ENCODE results near the gene BMAL1. TPM values are rescaled to one million over a fixed set of nuclear protein-coding genes. Genes with fewer than 3 reads are reported as not detected.

BMAL1 gene
- total and polyA plus RNA-seq, 2 donors (not counting 3 experiments of a cell fraction or from before 2014, with no cell fraction given) = 5.8 to 10.1 TPM

DNA sequence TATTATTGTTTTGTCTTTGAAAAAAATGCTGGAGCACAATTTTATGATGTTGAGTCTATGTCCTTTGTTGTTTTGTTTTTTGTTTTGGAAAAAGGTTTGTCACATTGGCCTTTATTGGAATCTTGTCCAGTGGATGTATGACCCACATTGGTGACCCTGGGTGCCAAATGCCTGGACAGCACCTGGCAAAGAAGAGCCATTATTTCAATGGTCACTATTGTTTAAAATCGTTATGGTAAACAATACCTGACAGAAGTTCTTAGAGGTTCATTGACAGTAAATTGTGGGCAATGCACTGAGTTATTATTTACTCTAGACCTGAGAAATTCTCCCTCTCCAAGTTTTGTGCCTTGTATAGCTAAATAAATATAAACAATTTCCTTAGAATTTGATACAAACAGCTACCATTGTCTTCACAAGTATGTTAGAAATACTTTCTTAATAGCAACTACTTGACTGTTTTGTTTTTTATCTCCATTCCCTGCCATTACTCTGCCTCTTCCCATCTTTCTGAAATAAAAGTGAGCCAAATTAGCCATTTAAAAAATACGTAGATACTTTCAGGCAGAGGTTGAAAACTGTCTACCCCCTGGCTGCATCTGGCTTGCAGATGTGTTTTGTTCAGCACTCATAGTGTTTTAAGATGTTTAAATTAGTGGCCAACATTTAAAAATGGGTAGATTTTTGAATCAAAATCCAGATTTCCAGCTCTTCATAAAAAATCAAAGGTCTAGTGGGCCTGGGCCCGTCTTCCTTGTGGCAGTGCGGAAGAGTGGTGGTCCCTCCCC lies 39.9 kb downstream of the BMAL1 start:
- Histone ChIP-seq H3K27me3 (ENCODE audit: control insufficient read depth in 2 of 2, insufficient read depth in 2 of 2, low read length in 2 of 2) (no peaks in the 10 kb centered on the region), H3K9me1 (replicated peaks; ENCODE audit: control insufficient read depth, extremely low read depth, insufficient read depth, low read length) (no peaks in the 10 kb centered on the region), H3K4me1 (ENCODE audit: control insufficient read depth, extremely low read depth, insufficient read depth, low read length) (no peaks in the 10 kb centered on the region), H3K36me3 (ENCODE audit: control insufficient read depth in 2 of 2, extremely low read depth in 1 of 2, insufficient read depth in 2 of 2, low read length in 2 of 2) (no peaks in the 10 kb centered on the region), H2AFZ (ENCODE audit: low read depth, low read length) (no peak overlapping the region), H3K27ac (ENCODE audit: insufficient read depth, low read depth, low read length) (no peak overlapping the region), H3K4me2 (ENCODE audit: insufficient read depth, low read length) (no peak overlapping the region), H3K9ac (replicated peaks; ENCODE audit: extremely low read depth, insufficient read depth, low read length) (no peak overlapping the region), H3K9me3 (replicated peaks; ENCODE audit: control insufficient read depth, insufficient read depth, low read length) (no peaks in the 10 kb centered on the region), H3K79me2 (ENCODE audit: control insufficient read depth, insufficient read depth, low read length) (no peaks in the 10 kb centered on the region), H3K4me3 (replicated peaks in 1 of 3; ENCODE audit: insufficient read depth in 1 of 3, low read depth in 1 of 3, low read length in 3 of 3) (no peak overlapping the region), H4K20me1 (replicated peaks; ENCODE audit: control insufficient read depth, extremely low read depth, insufficient read depth, low read length) (no peaks in the 10 kb centered on the region)
- TF ChIP-seq FOS (IDR thresholded peaks at IDR 0.05; ENCODE audit: borderline replicate concordance, insufficient read depth, low read length) (no peak), GATA2 (IDR thresholded peaks at IDR 0.05; ENCODE audit: insufficient read depth, insufficient read length, low read depth, low read length) (no peak), EZH2 (IDR thresholded peaks at IDR 0.05; ENCODE audit: borderline replicate concordance, low read depth, low read length, severe bottlenecking) (no peak), POLR2AphosphoS5 (IDR thresholded peaks at IDR 0.05; ENCODE audit: insufficient read depth, low read depth, low read length) (no peak), JUN (IDR thresholded peaks at IDR 0.05; ENCODE audit: borderline replicate concordance, insufficient read depth, insufficient read length, low read depth) (no peak), MYC (IDR thresholded peaks at IDR 0.05; ENCODE audit: low read depth, low read length) (no peak)
- TF ChIP-seq, protein P1, sequence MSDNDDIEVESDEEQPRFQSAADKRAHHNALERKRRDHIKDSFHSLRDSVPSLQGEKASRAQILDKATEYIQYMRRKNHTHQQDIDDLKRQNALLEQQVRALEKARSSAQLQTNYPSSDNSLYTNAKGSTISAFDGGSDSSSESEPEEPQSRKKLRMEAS (IDR thresholded peaks at IDR 0.05; ENCODE audit: insufficient read depth, insufficient read length) = no peak
- TF ChIP-seq, protein P2, sequence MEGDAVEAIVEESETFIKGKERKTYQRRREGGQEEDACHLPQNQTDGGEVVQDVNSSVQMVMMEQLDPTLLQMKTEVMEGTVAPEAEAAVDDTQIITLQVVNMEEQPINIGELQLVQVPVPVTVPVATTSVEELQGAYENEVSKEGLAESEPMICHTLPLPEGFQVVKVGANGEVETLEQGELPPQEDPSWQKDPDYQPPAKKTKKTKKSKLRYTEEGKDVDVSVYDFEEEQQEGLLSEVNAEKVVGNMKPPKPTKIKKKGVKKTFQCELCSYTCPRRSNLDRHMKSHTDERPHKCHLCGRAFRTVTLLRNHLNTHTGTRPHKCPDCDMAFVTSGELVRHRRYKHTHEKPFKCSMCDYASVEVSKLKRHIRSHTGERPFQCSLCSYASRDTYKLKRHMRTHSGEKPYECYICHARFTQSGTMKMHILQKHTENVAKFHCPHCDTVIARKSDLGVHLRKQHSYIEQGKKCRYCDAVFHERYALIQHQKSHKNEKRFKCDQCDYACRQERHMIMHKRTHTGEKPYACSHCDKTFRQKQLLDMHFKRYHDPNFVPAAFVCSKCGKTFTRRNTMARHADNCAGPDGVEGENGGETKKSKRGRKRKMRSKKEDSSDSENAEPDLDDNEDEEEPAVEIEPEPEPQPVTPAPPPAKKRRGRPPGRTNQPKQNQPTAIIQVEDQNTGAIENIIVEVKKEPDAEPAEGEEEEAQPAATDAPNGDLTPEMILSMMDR (IDR thresholded peaks at IDR 0.05; ENCODE audit: extremely low read depth in 1 of 2, insufficient read depth in 1 of 2, low read depth in 1 of 2, low read length in 2 of 2) = no peak
- BruUV-seq (replicated peaks) = no TSS peak
- intact Hi-C loops (cut with micrococcal nuclease) = no loop called here
- dilution Hi-C loops (cut with MboI; ENCODE audit: extremely low pct_ligation_motif_present, low sequenced_read_pairs) = no loop called here
- FAIRE-seq (no peak), DNase-seq (ENCODE audit: low read depth, low spot score) (no peak)
- ChIA-PET POLR2A (no interaction called here), CTCF (interaction anchor here (0.8 to 1.4 kb wide), 2 partner anchors 79 to 107 kb away, joined by 3 to 8 read pairs; no protein-coding TSS in a partner anchor)
